T1000 (cell line): ENCODE measurements around the gene SLC7A5.
"Not testable (repeated sequence)": the region's sequence is repeated elsewhere in the genome, so short reads cannot be mapped to it uniquely, and the experiment has no call there.

Experiments
- DNase-seq: peaks from one replicate; lab custom pipeline; 2025; ENCODE audit warnings: mixed read lengths; lab: John Stamatoyannopoulos, UW

The SLC7A5 gene

GRCh38 chr16:87834005-87834667, 35.2 kb downstream of the SLC7A5 start:
- DNase-seq: no peak

- no peak for DNase-seq
These were observed 35.8 kb downstream of the SLC7A5 start for GRCh38 chr16:87833548-87833947.

GRCh38 chr16:87832741-87833502, 36.4 kb downstream of the SLC7A5 start:
- DNase-seq: no peak

GRCh38 chr16:87832137-87832527, 37.2 kb downstream of the SLC7A5 start:
- DNase-seq: no peak

GRCh38 chr16:87831421-87832136, 37.7 kb downstream of the SLC7A5 start:
- DNase-seq: no peak

- no peak for DNase-seq
These were observed 38.5 kb downstream of the SLC7A5 start for GRCh38 chr16:87830673-87831420.

- no peak for DNase-seq
These were observed 39.2 kb downstream of the SLC7A5 start for GRCh38 chr16:87829988-87830672.

- no peak for DNase-seq
These were observed 39.7 kb downstream of the SLC7A5 start for GRCh38 chr16:87829622-87829980.

- DNase-seq: no peak
These were observed 40.2 kb downstream of the SLC7A5 start for GRCh38 chr16:87828907-87829621.

GRCh38 chr16:87828071-87828906, 41.0 kb downstream of the SLC7A5 start:
- no peak for DNase-seq

GRCh38 chr16:87827588-87827915, 41.8 kb downstream of the SLC7A5 start:
- not testable (repeated sequence) for DNase-seq

GRCh38 chr16:87826798-87827587, 42.3 kb downstream of the SLC7A5 start:
- DNase-seq: no peak

GRCh38 chr16:87826407-87826797, 42.9 kb downstream of the SLC7A5 start:
- DNase-seq: not testable (repeated sequence)

- DNase-seq: not testable (repeated sequence)
These were observed 43.5 kb downstream of the SLC7A5 start for GRCh38 chr16:87825842-87826120.

GRCh38 chr16:87824991-87825841, 44.1 kb downstream of the SLC7A5 start:
- no peak for DNase-seq

GRCh38 chr16:87824016-87824990, 45.0 kb downstream of the SLC7A5 start:
- no peak for DNase-seq

GRCh38 chr16:87823181-87823929, 46.0 kb downstream of the SLC7A5 start:
- no peak for DNase-seq
